ENCODE results near the gene CHST8.

DNA sequence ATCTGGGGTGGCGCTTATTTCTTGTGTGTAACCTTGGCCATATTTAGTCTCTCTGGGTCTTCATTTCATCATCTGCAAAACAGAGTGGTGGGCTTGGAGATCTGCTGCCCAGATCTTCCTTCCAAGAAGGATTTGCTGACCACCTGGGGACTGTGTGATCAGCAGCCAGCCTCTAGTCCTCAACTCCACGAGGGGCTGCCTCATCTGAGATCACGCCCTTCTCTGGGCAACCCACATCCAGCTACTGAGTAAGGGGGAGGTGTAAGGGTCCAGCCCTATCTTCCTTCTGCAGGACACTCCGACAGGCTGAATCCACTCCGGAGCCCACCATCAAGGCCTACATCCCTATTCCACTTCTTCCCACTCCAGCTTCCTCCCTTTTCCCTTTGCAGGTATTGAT lies 57.9 kb downstream of the CHST8 start:
- TF ChIP-seq POLR2AphosphoS5 (IDR thresholded peaks at IDR 0.05; ENCODE audit: low read depth, low read length) = no peak
- TF ChIP-seq, protein P1, sequence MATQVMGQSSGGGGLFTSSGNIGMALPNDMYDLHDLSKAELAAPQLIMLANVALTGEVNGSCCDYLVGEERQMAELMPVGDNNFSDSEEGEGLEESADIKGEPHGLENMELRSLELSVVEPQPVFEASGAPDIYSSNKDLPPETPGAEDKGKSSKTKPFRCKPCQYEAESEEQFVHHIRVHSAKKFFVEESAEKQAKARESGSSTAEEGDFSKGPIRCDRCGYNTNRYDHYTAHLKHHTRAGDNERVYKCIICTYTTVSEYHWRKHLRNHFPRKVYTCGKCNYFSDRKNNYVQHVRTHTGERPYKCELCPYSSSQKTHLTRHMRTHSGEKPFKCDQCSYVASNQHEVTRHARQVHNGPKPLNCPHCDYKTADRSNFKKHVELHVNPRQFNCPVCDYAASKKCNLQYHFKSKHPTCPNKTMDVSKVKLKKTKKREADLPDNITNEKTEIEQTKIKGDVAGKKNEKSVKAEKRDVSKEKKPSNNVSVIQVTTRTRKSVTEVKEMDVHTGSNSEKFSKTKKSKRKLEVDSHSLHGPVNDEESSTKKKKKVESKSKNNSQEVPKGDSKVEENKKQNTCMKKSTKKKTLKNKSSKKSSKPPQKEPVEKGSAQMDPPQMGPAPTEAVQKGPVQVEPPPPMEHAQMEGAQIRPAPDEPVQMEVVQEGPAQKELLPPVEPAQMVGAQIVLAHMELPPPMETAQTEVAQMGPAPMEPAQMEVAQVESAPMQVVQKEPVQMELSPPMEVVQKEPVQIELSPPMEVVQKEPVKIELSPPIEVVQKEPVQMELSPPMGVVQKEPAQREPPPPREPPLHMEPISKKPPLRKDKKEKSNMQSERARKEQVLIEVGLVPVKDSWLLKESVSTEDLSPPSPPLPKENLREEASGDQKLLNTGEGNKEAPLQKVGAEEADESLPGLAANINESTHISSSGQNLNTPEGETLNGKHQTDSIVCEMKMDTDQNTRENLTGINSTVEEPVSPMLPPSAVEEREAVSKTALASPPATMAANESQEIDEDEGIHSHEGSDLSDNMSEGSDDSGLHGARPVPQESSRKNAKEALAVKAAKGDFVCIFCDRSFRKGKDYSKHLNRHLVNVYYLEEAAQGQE (IDR thresholded peaks at IDR 0.05; ENCODE audit: insufficient read depth in 1 of 2, low read depth in 2 of 2, low read length in 2 of 2) = no peak
